Stimulated activated CD4-positive, alpha-beta T cell treated with anti-CD3 and anti-CD28 coated beads, Interleukin-15, amount 100 ng/mL, for 1 hour (primary cell): ENCODE results near the gene EI24.

ENCODE experiments used
- DNase-seq, 2 donors: peaks; one replicate each; pipeline ENCODE4 v3.0.0-alpha.2; 2020; ENCODE audit warnings: low read depth in 1 of 2, low spot score in 1 of 2

EI24 gene

DNA sequence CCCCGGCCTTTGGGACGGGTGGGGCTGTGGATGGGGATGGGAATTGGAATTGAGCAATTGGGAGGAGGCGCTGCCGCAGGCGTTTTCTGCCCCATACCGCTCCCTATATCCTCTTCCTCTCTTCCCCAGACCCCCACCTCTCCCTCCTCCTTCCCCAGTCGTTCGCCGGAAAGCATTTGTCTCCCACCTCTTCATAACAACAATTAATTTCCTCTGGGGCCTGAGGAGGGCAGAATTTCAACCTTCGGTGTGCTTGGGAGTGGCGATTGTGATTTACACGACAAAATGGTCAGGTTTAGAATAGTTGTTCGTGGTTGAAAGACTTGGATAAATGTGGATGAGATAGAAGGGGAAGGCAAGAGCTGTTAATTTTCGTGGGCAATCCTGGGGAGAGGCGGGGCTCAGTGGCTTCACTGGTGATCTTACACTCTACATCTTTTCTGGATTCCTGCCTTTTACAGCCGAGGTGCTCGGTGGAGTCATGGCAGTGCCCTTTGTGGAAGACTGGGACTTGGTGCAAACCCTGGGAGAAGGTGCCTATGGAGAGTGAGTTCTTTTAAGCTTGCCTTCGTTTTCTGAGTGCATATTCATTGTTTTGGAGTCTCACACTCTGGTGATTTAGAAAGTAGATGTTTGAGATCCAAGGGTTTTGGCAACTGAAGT lies 57.1 kb downstream of the EI24 start:
- no peak for DNase-seq

DNA sequence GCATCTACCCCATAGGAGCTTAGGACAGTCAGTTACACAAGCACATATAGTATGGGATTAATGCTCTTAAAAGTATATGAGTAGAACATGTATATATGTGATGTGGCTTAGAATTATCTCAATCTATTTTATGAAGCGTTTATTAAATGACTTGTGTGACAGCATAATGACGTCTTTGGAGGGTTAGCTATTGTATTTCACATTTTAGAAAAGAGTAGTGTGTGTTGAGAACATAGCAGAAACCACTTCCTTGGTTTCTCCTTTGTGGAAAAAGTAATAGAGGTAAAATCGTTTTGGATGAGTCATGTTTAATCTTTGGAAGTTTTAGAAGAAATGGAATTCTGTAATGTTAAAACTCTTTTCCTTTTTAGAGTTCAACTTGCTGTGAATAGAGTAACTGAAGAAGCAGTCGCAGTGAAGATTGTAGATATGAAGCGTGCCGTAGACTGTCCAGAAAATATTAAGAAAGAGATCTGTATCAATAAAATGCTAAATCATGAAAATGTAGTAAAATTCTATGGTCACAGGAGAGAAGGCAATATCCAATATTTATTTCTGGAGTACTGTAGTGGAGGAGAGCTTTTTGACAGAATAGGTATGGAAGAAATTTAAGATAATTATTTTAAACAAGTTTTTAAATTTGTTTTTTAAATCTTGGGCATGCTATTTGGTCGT lies 58.1 kb downstream of the EI24 start:
- DNase-seq, result no peak
